Measurements from ENCODE around the gene RNASE12. TPM values are rescaled to one million over a fixed set of nuclear protein-coding genes. Genes with fewer than 3 reads are reported as not detected.

The RNASE12 gene, protein sequence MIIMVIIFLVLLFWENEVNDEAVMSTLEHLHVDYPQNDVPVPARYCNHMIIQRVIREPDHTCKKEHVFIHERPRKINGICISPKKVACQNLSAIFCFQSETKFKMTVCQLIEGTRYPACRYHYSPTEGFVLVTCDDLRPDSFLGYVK
- total RNA-seq = not detected in 2 replicates
- long read RNA-seq = 0 reads

DNA sequence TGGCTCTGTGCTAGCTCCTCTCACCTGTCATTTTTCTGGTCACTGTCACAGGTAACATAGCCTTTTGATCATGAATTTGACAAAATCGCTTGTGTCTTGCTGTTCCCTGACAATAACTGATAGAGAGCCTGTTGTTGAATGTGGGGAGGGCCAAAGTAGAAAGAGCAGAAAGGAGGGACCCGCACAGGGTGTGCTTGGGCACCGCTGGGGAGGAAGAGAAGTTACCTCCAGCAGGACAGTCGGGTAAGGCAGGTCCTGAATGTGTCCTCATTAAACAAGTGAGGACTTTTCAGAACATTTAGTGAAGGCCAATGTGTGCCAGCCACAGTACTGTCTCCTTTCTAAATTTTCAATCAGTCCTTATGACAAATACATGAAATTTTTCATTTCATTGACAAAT, at the start of gene RNASE12:
RNASE12 (minus strand) TSS at position 142 of the 400 bp plus-strand sequence. CDS start 653 bp downstream, outside the sequence.
- DNase-seq (ENCODE audit: extremely low spot score, unreplicated experiment) = no peak
- H3K9me3 Mint-ChIP-seq (ENCODE audit: unreplicated experiment) = no peaks in the 10 kb centered on the region
- no peak within 1 kb of the TSS for H3K27ac Mint-ChIP-seq (ENCODE audit: unreplicated experiment)
- H3K4me1 Mint-ChIP-seq (ENCODE audit: unreplicated experiment) = no peaks in the 10 kb centered on the region
- TF ChIP-seq, protein P1, sequence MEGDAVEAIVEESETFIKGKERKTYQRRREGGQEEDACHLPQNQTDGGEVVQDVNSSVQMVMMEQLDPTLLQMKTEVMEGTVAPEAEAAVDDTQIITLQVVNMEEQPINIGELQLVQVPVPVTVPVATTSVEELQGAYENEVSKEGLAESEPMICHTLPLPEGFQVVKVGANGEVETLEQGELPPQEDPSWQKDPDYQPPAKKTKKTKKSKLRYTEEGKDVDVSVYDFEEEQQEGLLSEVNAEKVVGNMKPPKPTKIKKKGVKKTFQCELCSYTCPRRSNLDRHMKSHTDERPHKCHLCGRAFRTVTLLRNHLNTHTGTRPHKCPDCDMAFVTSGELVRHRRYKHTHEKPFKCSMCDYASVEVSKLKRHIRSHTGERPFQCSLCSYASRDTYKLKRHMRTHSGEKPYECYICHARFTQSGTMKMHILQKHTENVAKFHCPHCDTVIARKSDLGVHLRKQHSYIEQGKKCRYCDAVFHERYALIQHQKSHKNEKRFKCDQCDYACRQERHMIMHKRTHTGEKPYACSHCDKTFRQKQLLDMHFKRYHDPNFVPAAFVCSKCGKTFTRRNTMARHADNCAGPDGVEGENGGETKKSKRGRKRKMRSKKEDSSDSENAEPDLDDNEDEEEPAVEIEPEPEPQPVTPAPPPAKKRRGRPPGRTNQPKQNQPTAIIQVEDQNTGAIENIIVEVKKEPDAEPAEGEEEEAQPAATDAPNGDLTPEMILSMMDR (IDR thresholded peaks at IDR 0.05) = no peak
- H3K27me3 Mint-ChIP-seq (ENCODE audit: unreplicated experiment) = peaks cover 6% of the 10 kb centered on the region
- no peak within 1 kb of the TSS for H3K4me3 Mint-ChIP-seq (ENCODE audit: unreplicated experiment)
- no peaks in the 10 kb centered on the region for H3K36me3 Mint-ChIP-seq (ENCODE audit: unreplicated experiment)

DNA sequence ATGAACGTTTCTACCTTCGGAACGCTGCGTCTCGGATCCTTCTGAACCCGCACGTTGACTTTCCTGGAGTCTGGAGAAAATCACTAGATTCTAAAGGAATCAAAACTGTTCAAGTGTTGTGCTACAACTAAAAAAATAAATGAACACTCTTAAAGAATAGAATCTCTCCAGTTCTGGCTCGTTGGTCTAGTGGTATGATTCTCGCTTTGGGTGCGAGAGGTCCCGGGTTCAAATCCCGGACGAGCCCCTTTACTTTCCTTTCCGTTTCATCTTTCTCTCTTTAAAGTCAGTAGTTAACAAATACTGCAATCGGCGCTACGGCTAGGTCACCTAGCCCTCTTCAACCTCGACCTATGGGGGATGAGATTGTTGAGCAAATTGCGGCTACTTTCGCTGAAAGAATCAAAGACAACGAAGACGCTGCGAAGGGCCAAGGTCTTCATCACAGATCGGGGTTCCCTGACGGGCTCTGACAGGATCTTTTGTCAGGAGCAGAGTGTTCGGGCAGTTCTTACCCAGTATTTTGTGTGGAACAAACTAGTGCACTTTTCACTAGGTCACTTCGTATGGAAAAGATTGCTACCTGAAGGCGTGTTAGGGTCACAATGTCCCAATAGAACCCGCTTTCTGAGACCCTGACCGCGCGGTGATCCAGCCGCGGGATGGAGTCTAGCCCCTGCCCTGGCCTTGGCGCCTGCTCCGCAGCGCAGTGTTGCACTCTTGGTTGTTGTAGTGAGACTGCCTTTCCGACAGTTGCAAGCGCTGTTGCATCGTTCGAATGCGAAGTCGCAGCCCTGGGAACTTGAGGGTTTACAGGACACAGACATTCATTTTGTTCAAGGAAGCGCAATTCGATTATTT, 41.9 kb upstream of the RNASE12 start:
- Mint-ChIP-seq H3K27ac (ENCODE audit: unreplicated experiment) (peak overlapping the region; percentile 13), H3K36me3 (ENCODE audit: unreplicated experiment) (peaks cover 2% of the 10 kb centered on the region), H3K4me3 (ENCODE audit: unreplicated experiment) (peak overlapping the region; percentile 65), H3K27me3 (ENCODE audit: unreplicated experiment) (peaks cover 56% of the 10 kb centered on the region), H3K4me1 (ENCODE audit: unreplicated experiment) (peaks cover 32% of the 10 kb centered on the region), H3K9me3 (ENCODE audit: unreplicated experiment) (no peaks in the 10 kb centered on the region)
- TF ChIP-seq, protein P1 (IDR thresholded peaks at IDR 0.05) = no peak
- no peak for DNase-seq (ENCODE audit: extremely low spot score, unreplicated experiment)

DNA sequence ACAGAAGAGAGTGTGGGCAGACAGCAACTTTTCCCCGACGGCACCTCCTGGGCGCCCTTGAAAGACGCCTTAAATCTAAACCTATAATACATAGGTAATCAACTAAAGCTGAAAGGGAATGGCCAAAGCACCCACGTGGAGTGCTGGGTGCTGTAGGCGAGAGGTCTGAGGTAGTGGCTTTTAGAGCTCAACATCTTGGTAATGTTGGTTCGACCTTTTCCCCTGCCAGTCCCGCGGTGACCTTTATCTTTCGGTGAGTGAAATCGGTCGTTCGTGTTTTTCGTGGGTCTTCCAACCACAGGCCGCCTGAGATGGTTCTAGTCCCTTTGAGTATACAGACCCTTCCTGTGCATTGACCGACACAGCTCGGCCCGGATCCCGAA, 41.3 kb upstream of the RNASE12 start:
- H3K9me3 Mint-ChIP-seq (ENCODE audit: unreplicated experiment) = no peaks in the 10 kb centered on the region
- H3K4me1 Mint-ChIP-seq (ENCODE audit: unreplicated experiment) = peaks cover 36% of the 10 kb centered on the region
- peak overlapping the region; percentile 13 for H3K27ac Mint-ChIP-seq (ENCODE audit: unreplicated experiment)
- peak overlapping the region; percentile 65 for H3K4me3 Mint-ChIP-seq (ENCODE audit: unreplicated experiment)
- no peak for DNase-seq (ENCODE audit: extremely low spot score, unreplicated experiment)
- H3K27me3 Mint-ChIP-seq (ENCODE audit: unreplicated experiment) = peaks cover 60% of the 10 kb centered on the region
- H3K36me3 Mint-ChIP-seq (ENCODE audit: unreplicated experiment) = peaks cover 2% of the 10 kb centered on the region
- TF ChIP-seq, protein P1 (IDR thresholded peaks at IDR 0.05) = no peak

DNA sequence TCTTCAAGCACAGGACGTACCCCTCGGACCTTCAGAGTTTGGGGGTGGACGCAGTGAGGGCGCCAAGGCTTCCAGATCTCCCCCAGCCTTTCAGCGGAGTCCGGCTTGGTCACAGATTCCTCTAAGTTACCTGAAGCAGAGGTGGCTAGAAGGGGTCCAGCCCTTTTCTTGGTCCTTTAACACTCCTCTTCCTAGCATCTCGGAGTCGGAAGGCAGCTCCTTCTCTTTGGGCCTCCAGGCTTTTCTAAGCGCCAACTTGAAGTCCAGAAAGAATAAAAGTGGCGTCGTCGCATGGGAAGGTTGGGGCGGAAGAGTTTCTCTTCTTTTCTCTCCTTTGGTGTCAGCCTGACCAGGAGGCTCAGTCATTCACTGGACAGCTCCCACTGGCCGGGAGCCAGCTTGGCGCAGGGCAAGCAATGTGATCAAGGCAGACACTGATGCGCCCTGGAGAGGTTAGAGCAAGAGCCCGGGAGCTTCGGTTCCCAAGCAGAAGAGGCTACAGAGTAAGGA, 40.8 kb upstream of the RNASE12 start:
- Mint-ChIP-seq H3K27me3 (ENCODE audit: unreplicated experiment) (peaks cover 65% of the 10 kb centered on the region), H3K36me3 (ENCODE audit: unreplicated experiment) (peaks cover 2% of the 10 kb centered on the region), H3K4me3 (ENCODE audit: unreplicated experiment) (peak overlapping the region; percentile 67), H3K4me1 (ENCODE audit: unreplicated experiment) (peaks cover 37% of the 10 kb centered on the region), H3K27ac (ENCODE audit: unreplicated experiment) (no peak overlapping the region), H3K9me3 (ENCODE audit: unreplicated experiment) (no peaks in the 10 kb centered on the region)
- no peak for DNase-seq (ENCODE audit: extremely low spot score, unreplicated experiment)
- TF ChIP-seq, protein P1 (IDR thresholded peaks at IDR 0.05) = no peak
